SU-DHL-6 (cell line): ENCODE measurements around the gene GBP5.

Experiments
- H2AFZ ChIP-seq: fragments of 200-600 bp; sonication (generic); 2 replicates; pipeline ENCODE4 v1.6.1; 2014; ENCODE audit warnings: low read depth, mild to moderate bottlenecking, moderate library complexity, mixed read lengths, antibody characterized with exemption, low read length; ENCODE audit not compliant: severe bottlenecking
- H3F3A ChIP-seq: fragments of 200-600 bp; shearing (Covaris generic); 2 replicates; pipeline ENCODE4 v1.6.0; 2016; ENCODE audit warnings: antibody characterized with exemption, mild to moderate bottlenecking; ENCODE audit not compliant: insufficient read depth
- H3K27ac ChIP-seq: fragments of 200-600 bp; sonication (generic); 2 replicates; pipeline ENCODE4 v1.5.1; 2016; ENCODE audit warnings: low read depth, mild to moderate bottlenecking, low read length, moderate library complexity, mixed read lengths
- H3K27me3 ChIP-seq: fragments of 200-600 bp; sonication (generic), shearing (Covaris generic); 2 replicates; pipeline ENCODE4 v1.6.0; 2014; ENCODE audit warnings: mild to moderate bottlenecking, low read length
- H3K36me3 ChIP-seq: fragments of 200-600 bp; sonication (generic); 2 replicates; pipeline ENCODE4 v1.6.1; 2014; ENCODE audit warnings: mild to moderate bottlenecking, low read length, mixed read lengths
- H3K4me2 ChIP-seq: fragments of 300-600, 200-600 bp; shearing (Covaris generic), sonication (generic); 2 replicates; pipeline ENCODE4 v1.6.0; 2014; ENCODE audit warnings: low read length, low read depth, mild to moderate bottlenecking; ENCODE audit not compliant: poor library complexity, severe bottlenecking
- H3K4me3 ChIP-seq: fragments of 200-600 bp; sonication (generic); 2 replicates; pipeline ENCODE4 v1.5.1; 2014; ENCODE audit warnings: antibody characterized with exemption, low read length, mild to moderate bottlenecking, mixed read lengths; ENCODE audit not compliant: insufficient read depth, poor library complexity, severe bottlenecking
- H3K79me2 ChIP-seq: fragments of 200-600 bp; sonication (generic); 2 replicates; pipeline ENCODE4 v1.6.1; 2014; ENCODE audit warnings: mild to moderate bottlenecking, low read length, moderate library complexity; ENCODE audit not compliant: insufficient read depth
- H3K9ac ChIP-seq: fragments of 200-600 bp; sonication (generic); 2 replicates; pipeline ENCODE4 v1.7.0; 2014; ENCODE audit warnings: mild to moderate bottlenecking, low read length
- H3K9me2 ChIP-seq: fragments of 200-600 bp; sonication (generic); replicated peaks from 2 replicates; pipeline ENCODE4 v1.6.1; 2014; ENCODE audit warnings: low read length; ENCODE audit not compliant: insufficient read depth
- H3K9me3 ChIP-seq: fragments of 200-600 bp; sonication (generic); 2 replicates; pipeline ENCODE4 v1.6.1; 2014; ENCODE audit warnings: low read length, mixed read lengths; ENCODE audit not compliant: insufficient read depth
- H4K20me1 ChIP-seq: fragments of 200-600 bp; sonication (generic); 2 replicates; pipeline ENCODE4 v1.6.1; 2014; ENCODE audit warnings: low read depth, mild to moderate bottlenecking, antibody characterized with exemption, low read length, moderate library complexity, mixed read lengths
- CTCF ChIP-seq: fragments of 200-600 bp; sonication (generic); IDR thresholded peaks from one replicate; pipeline ENCODE4 v1.5.1; 2017; ENCODE audit warnings: antibody characterized with exemption, mild to moderate bottlenecking, low read length, moderate library complexity; ENCODE audit not compliant: insufficient read depth, poor library complexity, severe bottlenecking
- EZH2phosphoT487 ChIP-seq: fragments of 200-600 bp; sonication (generic), shearing (Covaris generic); conservative IDR thresholded peaks from 2 replicates; pipeline ENCODE4 v1.6.1; 2018; ENCODE audit warnings: mild to moderate bottlenecking, antibody characterized with exemption, low read length, moderate library complexity, mixed read lengths

GBP5 gene

GRCh38 chr1:89254658-89255287, 17.9 kb downstream of the GBP5 start:
- H3K9me3 ChIP-seq: no peaks in the 10 kb centered on the region
- H2AFZ ChIP-seq: no peak overlapping the region
- H3F3A ChIP-seq: no peaks in the 10 kb centered on the region
- no peak overlapping the region for H3K27ac ChIP-seq
- H3K4me2 ChIP-seq: no peak overlapping the region
- H3K27me3 ChIP-seq: no peaks in the 10 kb centered on the region
- no peaks in the 10 kb centered on the region for H4K20me1 ChIP-seq
- H3K36me3 ChIP-seq: no peaks in the 10 kb centered on the region
- TF ChIP-seq CTCF (no peak), EZH2phosphoT487 (no peak)
- H3K9me2 ChIP-seq: no peaks in the 10 kb centered on the region
- no peak overlapping the region for H3K9ac ChIP-seq
- H3K79me2 ChIP-seq: no peaks in the 10 kb centered on the region
- no peak overlapping the region for H3K4me3 ChIP-seq

GRCh38 chr1:89243046-89243445, 29.6 kb downstream of the GBP5 start:
- Histone ChIP-seq H3K9ac (no peak overlapping the region), H3K9me2 (no peaks in the 10 kb centered on the region), H2AFZ (no peak overlapping the region), H3K4me3 (no peak overlapping the region), H3K36me3 (no peaks in the 10 kb centered on the region), H3K79me2 (no peaks in the 10 kb centered on the region), H4K20me1 (no peaks in the 10 kb centered on the region), H3K4me2 (no peak overlapping the region), H3F3A (no peaks in the 10 kb centered on the region), H3K27me3 (no peaks in the 10 kb centered on the region), H3K27ac (no peak overlapping the region), H3K9me3 (no peaks in the 10 kb centered on the region)
- TF ChIP-seq CTCF (no peak), EZH2phosphoT487 (no peak)
